CD4-positive, alpha-beta T cell treated with Interleukin-4 for 4 hours (primary cell): Measurements from ENCODE around the gene HIPK3.
"Not testable (repeated sequence)": the region's sequence is repeated elsewhere in the genome, so short reads cannot be mapped to it uniquely, and the experiment has no call there.

ENCODE experiments used
- DNase-seq: peaks from one replicate; pipeline ENCODE4 v3.0.0-alpha.2; 2020

The HIPK3 gene

GRCh38 chr11:33259869-33260268 lies 2.7 kb downstream of the HIPK3 start:
- DNase-seq: no peak

- DNase-seq: not testable (repeated sequence)
These were observed 4.2 kb downstream of the HIPK3 start for GRCh38 chr11:33261350-33261749.

- DNase-seq: no peak
These were observed 4.9 kb downstream of the HIPK3 start for GRCh38 chr11:33262011-33262645.

- no peak for DNase-seq
These were observed 6.4 kb downstream of the HIPK3 start for GRCh38 chr11:33263549-33263948.

GRCh38 chr11:33264926-33265325 lies 7.7 kb downstream of the HIPK3 start:
- no peak for DNase-seq

- no peak for DNase-seq
These were observed 9.4 kb downstream of the HIPK3 start for GRCh38 chr11:33266393-33267215.

- DNase-seq: no peak
These were observed 11.9 kb downstream of the HIPK3 start for GRCh38 chr11:33268945-33269540.

GRCh38 chr11:33269822-33270221 lies 12.6 kb downstream of the HIPK3 start:
- DNase-seq: no peak

- no peak for DNase-seq
These were observed 13.9 kb downstream of the HIPK3 start for GRCh38 chr11:33271059-33271458.

- DNase-seq: no peak
These were observed 15.3 kb downstream of the HIPK3 start for GRCh38 chr11:33272338-33273107.

- DNase-seq: no peak
These were observed 16.5 kb downstream of the HIPK3 start for GRCh38 chr11:33273656-33274055.

- DNase-seq: no peak
These were observed 23.2 kb downstream of the HIPK3 start for GRCh38 chr11:33280411-33280810.

- no peak for DNase-seq
These were observed 24.6 kb downstream of the HIPK3 start for GRCh38 chr11:33281758-33282157.

- no peak for DNase-seq
These were observed 27.6 kb downstream of the HIPK3 start for GRCh38 chr11:33284818-33285217.

- DNase-seq: no peak
These were observed 33.1 kb downstream of the HIPK3 start for GRCh38 chr11:33290319-33290718.

GRCh38 chr11:33291004-33291777 lies 34.0 kb downstream of the HIPK3 start:
- DNase-seq: no peak

- DNase-seq: no peak
These were observed 35.1 kb downstream of the HIPK3 start for GRCh38 chr11:33292311-33292710.

GRCh38 chr11:33294224-33294623 lies 37.0 kb downstream of the HIPK3 start:
- no peak for DNase-seq

GRCh38 chr11:33294797-33295196 lies 37.6 kb downstream of the HIPK3 start:
- no peak for DNase-seq

GRCh38 chr11:33296695-33297094 lies 39.5 kb downstream of the HIPK3 start:
- DNase-seq: no peak

GRCh38 chr11:33303541-33303940 lies 46.4 kb downstream of the HIPK3 start:
- no peak for DNase-seq

- DNase-seq: not testable (repeated sequence)
These were observed 49.6 kb downstream of the HIPK3 start for GRCh38 chr11:33306821-33307220.
